HuH-7.5 (cell line): Measurements from ENCODE around the gene CACNA2D4.
"Not testable (repeated sequence)": the region's sequence is repeated elsewhere in the genome, so short reads cannot be mapped to it uniquely, and the experiment has no call there.

Experiments used
- DNase-seq: peaks from one replicate; pipeline ENCODE4 v3.0.0; 2011; ENCODE audit warnings: low spot score

The CACNA2D4 gene

DNA sequence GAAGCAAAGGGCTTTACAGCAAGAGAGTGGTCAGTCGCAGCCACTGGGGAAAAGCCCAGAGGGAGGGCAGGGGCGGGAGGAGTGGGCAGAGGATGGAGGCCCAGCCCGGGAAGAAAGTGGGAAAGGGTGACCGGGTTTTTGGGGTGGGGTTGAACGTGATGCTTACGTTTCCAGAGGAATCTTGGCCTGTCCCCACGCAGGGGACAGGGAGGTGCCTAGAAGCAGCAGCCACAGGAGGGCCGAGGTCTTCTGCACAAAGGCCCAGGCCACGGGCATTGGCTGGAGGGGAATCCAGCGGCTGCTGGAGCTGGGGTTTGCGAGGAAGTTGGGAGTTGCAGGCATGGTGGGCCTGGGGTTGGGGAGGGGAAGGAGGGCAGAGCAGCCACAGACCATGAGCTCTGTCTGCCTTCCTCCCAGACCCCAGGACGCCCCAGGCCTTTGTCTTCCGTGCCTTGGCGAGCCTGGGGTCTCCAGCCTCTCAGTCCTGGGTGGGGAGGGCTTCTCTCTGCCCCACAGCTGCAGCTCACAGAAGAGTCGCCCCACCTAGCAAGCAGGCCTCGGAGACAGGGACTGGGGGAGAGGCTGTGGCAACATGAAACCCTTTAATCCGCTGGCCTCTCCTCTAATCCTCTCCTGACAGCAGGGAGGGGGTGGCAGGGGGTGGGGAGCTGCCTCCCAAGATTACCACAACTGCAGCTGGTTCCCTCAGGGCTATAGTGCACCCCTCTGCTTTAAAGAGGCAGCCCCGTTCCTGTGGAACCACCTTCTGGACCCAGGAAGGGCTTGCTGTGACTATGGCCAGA is at the start of gene CACNA2D4:
TSS of gene CACNA2D4 (minus strand) at position 572 of the 803 bp plus-strand sequence. CDS start at position 393, 179 bp downstream.
- no peak for DNase-seq

GRCh38 chr12:1966561-1967226 is 48.2 kb upstream of the CACNA2D4 start:
- no peak for DNase-seq

GRCh38 chr12:1965916-1966315 is 47.5 kb upstream of the CACNA2D4 start:
- no peak for DNase-seq

DNA sequence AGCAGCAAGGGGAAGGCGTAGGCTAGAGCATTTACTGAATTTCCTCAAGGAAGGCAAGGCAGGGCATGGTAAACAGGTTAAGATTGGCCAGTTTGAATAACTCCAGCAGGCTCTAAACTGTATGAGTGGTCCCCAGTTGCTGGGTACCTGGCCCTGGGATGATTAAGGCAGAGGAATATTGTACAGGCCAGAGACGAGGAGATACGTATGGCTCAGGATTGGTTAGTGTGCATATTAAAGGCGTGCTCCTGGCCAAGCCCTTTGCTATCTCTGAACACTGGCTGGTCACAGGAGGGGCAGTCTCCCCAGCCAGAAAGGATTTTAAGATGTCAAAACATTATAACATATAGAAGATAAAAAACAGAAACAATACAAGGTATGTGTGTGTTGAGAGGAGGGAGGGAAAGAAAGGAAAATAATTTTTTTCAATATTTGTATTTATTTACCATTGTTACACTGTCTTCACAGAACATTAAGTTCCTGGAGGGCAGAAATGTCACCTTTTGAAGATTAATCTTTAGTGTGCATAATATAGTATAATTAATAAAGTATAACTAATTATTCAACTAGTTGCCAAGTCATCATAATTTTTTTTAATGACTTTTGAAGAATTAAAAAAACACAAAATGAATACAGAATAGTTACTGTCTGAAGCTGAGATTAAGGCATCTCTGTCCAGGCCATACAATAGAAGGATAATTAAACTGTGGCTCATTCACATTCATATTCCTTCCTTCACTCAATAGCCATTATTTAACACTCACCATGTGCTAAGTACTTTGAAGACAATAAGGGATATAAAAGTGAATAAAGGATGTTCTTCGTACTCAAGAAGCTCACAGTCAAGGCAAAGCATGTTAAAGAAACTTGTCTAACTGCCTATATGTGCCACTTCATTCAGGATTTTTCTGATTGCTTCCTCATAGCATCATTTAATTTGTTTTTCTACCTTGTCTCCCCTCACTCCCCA is 43.9 kb upstream of the CACNA2D4 start:
- no peak for DNase-seq

DNA sequence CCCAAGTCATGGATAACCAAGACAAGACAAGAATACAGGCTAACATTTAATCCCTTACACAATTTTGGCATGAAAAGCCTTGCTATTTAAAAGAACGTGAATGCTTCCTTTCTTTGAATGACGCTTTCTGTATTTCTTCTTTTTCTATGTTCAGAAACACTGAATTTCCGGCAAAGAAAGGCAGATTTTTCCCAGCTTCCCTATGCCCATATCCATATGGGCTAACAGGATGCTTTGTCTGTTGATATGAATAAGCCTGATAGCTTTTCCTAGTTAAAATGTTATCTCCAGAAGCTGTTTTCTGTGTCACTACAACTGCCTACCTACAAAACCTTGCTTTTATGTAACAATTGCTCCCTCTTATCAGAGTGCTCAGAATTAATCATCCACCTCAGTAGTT is 38.3 kb upstream of the CACNA2D4 start:
- DNase-seq, result no peak

- DNase-seq, result no peak
Observed at GRCh38 chr12:1949771-1950470, 31.5 kb upstream of the CACNA2D4 start.

GRCh38 chr12:1948883-1949282 is 30.4 kb upstream of the CACNA2D4 start:
- DNase-seq, result no peak

GRCh38 chr12:1947081-1947480 is 28.6 kb upstream of the CACNA2D4 start:
- no peak for DNase-seq

- DNase-seq, result no peak
Observed at GRCh38 chr12:1946296-1946695, 27.8 kb upstream of the CACNA2D4 start.

- DNase-seq, result not testable (repeated sequence)
Observed at GRCh38 chr12:1945502-1945901, 27.1 kb upstream of the CACNA2D4 start.

- peak; percentile 78 for DNase-seq
Observed at GRCh38 chr12:1939801-1940607, 21.6 kb upstream of the CACNA2D4 start.

- DNase-seq, result no peak
Observed at GRCh38 chr12:1939331-1939730, 20.9 kb upstream of the CACNA2D4 start.

DNA sequence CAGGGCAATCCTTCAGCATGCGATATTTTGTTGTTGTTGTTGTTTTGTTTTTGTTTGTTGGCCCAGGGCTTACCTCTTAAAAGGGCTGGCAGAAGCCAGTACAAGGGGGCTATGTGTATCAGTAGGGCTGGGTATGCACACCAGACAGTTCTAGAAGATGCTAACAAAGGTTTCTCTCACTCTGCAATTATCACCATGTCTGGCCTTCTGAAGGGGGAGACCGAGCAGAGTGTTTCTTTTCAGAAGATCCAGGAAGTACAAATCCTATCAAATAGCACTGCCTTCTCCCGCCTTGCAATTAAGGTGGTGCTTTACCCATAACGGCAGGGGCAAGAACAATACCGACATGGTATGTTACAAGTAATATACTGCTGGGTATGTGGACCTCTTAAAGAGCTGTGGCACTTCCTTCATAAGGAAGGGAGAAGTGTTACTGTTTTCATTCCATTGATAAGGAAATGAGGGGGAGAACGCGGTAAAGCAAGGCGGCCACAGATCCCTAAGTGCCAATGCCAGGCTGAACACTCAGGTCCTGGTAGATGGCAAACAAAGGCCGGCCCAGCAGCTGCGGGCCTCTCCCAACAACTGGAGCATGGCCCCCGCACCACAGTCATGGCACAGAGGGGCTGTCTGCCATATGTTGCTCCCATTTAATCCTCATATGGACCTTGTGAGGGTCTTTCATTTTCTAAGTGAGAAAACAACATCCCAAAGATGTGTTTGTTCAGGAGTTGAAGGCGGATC is 19.2 kb upstream of the CACNA2D4 start:
- DNase-seq, result no peak

- no peak for DNase-seq
Observed at GRCh38 chr12:1936406-1937320, 18.2 kb upstream of the CACNA2D4 start.

DNA sequence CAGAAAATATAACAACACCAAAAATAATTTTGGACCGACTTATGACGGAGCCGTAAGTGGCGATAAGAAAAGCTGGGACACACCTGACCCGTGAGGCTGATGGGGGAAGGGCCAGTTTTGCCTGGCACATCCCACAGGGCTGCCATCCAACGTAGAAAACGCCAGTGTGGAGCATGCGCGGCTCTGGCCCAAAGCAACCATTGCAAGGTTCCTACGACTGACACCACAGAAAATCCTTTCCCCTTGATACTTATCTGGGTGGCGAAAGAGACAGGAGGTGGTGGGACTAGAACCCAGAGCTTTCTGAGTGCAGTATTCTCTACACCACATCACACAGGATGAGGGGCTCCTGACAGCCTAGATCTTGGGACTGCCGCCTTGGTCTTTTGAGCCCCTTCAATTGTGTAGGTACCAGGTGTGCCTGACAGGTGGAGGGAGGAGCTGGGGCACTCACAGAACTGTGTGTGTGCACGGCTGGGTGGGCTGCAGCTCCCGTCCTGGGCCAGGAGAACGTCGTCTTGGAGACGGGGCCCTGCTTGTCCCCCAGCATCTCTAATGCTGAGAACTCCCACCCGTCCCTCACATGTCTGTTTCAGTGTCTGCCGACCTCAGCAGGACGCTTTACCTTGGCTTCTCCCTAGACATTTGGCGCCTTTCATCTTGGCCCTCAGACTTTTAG is 17.4 kb upstream of the CACNA2D4 start:
- DNase-seq, result no peak

DNA sequence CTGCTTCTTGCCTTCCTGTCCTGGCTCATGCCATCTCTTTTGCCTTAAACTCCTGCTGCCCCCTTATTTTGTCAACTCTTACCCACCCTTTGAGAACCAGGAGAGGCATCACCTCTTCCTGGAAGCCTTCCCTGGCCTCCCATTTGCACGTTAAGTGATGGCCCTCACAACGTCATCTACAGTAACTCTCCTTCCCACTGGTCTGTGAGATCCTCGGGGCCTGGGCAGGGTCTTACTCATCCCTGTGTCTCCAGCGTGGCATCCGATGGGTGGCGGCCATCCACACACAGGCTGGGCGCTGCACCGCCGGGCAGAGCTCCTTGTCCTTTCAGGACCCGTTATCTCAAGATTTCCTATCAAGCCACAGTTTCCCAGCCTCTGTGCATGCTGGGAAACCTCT is 16.8 kb upstream of the CACNA2D4 start:
- no peak for DNase-seq

DNA sequence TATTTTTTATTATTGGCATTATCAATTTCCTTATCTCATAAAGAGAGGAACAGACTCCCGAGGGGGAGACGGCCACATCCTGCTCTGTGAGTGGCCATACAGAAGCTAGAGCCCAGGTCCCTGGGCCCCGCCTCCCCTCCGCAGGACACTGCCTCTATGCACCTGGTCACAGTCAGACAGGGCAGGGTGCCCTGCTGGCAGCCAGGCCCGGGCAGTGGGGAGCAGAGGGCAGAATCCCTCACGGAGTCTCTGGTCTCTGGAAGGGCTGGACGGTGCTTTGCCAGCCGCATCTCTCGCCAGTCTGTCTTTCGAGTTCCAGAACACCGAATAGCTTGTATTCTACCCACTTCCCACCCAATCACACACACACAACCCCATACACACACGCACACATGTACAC is 16.4 kb upstream of the CACNA2D4 start:
- DNase-seq, result no peak

DNA sequence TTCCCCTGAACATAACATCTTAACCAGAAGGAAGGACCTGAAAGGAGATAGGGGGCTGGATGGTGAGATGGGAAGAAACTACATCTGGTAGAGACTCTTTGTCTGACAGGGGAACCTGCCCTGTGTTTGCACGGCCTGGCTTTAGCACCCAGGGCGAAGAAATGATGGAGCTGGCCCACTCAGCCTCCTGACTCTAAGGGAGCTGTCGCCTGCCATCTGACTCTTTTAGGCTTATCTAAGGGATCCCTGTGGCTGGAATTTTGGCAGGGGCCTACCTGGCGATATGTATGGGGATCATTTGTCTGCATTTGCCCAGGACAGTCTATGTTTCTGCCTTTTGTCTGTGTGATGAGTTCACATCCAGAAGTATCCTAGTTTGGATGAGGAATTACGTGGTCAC is 15.6 kb upstream of the CACNA2D4 start:
- DNase-seq, result no peak
